GM18868 (cell line): ENCODE measurements around the gene TRIM37.

Source experiments
- ATAC-seq: cut with Tn5 transposase; IDR thresholded peaks from one replicate; pipeline ENCODE4 v1.9.1; 2021; ENCODE audit warnings: mild to moderate bottlenecking, moderate library complexity; ENCODE audit not compliant: unreplicated experiment

The TRIM37 gene

GRCh38 chr17:59046192-59046591 is 60.5 kb downstream of the TRIM37 start:
- no peak for ATAC-seq

DNA sequence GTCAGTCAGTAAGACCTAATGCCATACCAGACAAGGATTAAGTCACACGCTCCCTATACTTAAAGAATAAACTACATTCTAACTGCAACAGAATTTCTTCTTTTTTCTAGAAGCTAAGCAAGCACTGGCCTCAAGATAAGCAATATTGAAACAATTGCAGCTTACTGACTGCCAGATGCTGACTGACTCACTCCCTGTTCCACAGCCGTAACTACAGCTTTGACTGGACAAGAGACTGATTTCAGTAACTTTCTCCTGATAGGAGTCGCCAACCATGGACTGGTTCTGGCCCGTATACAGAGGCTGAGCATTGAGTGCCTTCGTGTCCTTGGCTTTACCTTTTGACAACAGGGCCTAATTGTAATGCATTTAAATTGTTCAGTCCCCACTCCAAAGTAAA is 67.9 kb downstream of the TRIM37 start:
- no peak for ATAC-seq

DNA sequence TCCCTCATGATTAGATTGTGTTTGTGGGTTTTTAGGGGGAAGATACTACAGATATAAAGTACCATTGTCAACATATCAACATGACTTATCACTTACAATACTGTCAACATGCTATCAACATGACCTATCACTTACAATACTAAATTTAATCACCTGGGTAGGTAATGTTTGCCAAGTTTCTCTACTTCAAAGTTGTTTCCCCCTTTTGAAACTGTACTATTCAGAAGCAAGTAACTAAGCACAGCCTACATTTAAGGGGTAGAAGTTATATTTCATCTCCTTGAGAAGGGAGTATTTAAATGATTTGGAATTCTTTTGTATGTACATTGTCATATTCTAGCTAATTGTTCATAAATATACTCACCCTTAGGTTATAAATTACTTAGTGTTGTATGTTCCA is 68.7 kb downstream of the TRIM37 start:
- no peak for ATAC-seq

DNA sequence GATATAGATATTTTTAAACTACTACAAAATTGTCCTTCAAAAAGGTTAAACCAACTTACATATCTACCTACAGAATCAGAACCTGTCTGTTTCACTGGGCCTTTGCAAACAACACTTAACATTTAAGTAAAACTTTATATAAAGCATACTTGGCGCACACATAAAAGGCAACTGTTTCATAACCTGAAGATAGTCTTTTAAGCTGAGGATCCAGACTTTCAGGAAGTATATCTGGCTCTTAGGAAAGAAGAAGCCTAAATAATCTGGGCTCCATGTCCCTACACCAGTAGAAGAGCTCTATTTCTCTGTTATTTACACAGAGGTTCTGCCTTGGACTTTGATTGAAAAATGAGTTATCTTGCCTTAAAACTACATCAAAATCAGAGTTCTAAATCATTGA is 75.9 kb downstream of the TRIM37 start:
- no peak for ATAC-seq

GRCh38 chr17:59028328-59028727 is 78.4 kb downstream of the TRIM37 start:
- ATAC-seq = no peak

DNA sequence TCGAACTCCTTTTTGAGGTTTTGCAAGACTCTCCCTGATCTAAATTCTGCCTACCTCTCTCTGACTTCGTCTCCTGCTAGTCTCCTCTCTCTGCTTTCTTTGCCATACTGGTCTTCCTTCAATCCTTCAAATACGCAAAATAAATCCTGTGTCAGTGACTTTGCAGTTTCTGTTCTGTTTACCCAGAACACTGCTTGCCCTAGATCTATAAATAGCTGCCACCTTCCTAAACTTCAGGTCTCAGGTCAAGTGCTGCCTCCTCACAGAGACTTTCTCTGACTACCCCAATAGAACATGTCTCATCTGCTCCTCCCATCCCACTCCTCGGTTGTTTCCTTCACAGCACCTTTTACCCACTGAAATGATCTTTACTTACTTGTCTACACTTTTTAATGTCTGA is 78.9 kb downstream of the TRIM37 start:
- ATAC-seq = no peak

DNA sequence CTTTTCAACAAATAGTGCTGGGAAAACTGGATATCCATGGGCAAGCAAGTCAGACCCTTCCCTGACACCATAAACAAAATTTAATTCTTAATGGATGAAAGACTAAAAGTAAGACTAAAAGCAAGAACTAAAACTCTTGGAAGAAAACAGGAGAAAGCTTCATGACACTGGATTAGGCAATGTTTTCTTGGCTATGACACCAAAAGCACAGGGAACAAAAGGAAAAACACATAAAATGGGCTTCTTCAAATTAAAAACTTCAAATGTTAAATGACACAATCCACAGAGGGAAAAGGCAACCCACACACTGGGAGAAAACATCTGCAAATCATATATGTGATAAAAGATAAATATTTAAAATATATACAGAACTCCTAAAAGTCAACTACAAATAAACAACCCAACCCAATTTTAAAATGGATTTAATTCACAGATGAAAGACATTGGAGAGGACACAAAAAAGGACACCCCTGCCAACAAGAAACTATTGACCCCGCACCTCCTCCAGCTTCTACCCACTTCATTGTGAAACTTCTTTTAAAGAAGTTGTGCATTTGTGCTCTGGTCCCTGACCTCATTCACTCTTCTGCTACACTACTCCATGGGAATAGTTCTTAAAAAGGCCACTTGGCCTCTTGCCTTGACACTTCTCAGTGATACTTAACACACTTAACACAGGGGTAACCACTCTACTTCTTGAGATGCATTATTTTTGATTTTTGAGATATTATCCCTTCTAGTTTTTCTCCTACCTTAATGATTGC is 80.3 kb downstream of the TRIM37 start:
- no peak for ATAC-seq

DNA sequence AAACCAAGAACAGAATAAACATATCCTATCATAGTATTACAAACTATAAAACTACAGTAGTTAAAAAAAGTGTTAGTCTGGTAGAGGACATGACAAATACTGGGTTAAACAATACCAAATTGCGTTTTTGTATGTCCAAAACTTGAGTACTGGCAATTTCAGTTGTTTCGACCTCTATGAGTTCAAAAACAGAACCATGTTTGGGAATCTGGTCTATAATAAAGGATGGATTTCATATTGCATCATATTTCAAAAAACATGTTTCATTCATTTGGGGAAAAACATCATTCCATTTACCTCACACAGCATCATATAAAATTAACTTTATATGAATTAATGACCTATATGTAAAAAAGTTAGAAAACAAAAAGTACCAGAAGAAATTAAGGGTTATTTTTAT is 81.8 kb downstream of the TRIM37 start:
- ATAC-seq = no peak

GRCh38 chr17:59018019-59018418 is 88.7 kb downstream of the TRIM37 start:
- no peak for ATAC-seq

DNA sequence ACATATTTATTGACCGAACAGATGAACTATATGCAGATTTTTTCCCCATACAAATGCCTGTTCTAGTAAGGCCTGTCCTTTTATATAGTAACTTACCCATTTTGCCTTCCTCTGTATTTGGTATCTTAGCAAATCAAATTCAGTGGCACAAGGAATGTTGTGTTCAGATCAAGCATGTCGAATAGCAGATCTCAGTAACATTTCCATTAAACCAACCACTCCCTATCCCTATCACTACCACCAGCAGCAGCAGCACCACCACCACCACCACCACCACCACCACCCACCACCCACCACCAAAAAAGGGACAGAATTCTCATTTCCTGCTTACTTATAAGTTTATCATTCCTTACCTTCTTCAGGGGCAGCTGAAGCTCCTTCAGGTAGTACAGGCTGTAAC is 94.7 kb downstream of the TRIM37 start:
- ATAC-seq = no peak

GRCh38 chr17:59010026-59010425 is 96.7 kb downstream of the TRIM37 start:
- ATAC-seq = no peak

- no peak for ATAC-seq
Observed at GRCh38 chr17:59008737-59009136, 97.9 kb downstream of the TRIM37 start.

GRCh38 chr17:59007995-59008394 is 98.7 kb downstream of the TRIM37 start:
- no peak for ATAC-seq

- no peak for ATAC-seq
Observed at GRCh38 chr17:59004338-59005111, 102.2 kb downstream of the TRIM37 start.

GRCh38 chr17:59003860-59004259 is 102.8 kb downstream of the TRIM37 start:
- ATAC-seq = no peak

- ATAC-seq = no peak
Observed at GRCh38 chr17:59002848-59003247, 103.8 kb downstream of the TRIM37 start.

DNA sequence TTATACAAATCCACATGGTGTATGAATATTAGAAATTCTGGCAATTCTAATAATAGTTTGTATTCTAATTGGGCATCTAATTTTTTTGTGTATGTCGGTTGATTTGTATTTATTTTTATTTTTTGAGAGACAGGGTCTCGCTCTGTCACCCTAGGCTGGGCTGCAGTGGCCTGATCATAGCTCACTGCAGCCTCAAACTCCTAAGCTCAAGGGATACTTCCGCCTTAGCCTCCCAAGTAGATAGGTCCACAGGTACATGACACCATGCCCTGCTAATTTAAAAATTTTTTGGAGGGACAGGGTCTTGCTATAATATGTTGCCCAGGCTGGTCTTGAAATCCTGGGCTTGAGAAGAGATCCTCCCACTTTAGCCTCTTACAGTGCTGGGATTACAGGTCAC is 104.6 kb downstream of the TRIM37 start:
- ATAC-seq = no peak

GRCh38 chr17:59001158-59001814 is 105.4 kb downstream of the TRIM37 start:
- peak; percentile 94 for ATAC-seq

DNA sequence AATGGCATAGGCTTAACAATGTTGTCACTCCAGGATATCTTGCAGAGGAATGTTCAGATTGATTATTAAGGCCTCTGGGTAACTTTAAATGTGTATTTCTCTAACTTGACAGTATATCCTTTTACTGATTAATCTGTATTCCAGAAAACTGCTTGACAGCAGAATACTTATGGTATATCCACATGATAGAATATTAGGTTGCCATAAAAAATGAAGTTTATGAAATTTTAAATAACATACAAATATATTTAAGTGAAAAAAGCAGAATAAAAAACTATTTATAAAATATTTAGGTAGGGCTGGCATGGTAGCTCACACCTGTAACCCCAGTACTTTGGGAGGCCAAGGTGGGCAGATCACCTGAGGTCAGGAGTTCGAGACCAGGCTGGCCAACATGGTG is 106.7 kb downstream of the TRIM37 start:
- ATAC-seq = no peak

DNA sequence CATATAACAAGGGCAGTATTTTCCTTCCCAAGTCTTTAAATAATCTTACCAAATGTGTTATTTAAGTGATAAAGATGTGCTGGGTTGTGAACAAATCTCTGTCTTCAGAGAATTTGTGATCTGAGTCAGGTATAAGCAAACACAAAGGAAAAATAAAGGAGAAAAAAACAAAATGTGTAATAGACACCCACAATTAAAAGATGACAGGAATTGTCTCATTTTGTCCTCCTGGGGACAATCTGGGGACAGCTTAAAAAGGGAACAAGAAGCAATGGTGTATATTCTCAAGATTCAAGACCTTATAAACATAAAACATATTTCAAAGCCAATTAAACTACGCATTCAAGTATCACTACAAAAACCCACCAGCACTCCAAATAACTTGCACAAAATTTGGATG is 107.2 kb downstream of the TRIM37 start:
- no peak for ATAC-seq

DNA sequence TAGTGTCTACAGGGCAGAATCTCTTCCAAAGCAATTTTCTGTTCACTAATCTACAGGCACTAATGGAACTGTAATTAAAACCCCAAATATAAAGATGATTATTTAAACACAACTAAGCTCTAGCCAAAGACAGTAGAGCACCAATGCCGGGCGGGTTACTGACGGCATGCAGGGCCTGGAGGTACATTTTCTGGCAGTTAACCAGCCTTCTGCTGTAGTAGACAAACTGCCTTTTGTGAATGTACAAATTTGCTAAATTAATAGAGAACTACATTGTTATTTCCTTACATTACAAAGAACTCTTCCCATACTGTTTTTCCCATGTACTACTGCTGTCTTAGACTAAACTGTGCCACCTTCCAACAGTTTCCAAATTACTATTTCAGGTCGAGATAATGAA is 107.8 kb downstream of the TRIM37 start:
- no peak for ATAC-seq
